Spleen (tissue), 11 donors: Measurements from ENCODE around the gene SUSD6. TPM values are rescaled to one million over a fixed set of nuclear protein-coding genes. Genes with fewer than 3 reads are reported as not detected.

Experiments used
- DNase-seq: peaks from one replicate; pipeline ENCODE4 v3.0.0-alpha.2; 2020
- H3K27ac ChIP-seq, 8 donors: fragments of 200-600 bp; sonication (generic) in 7 of 8; 1 replicate in 4 of 8; 2 replicates in 4 of 8; pipeline versions ENCODE4 v1.5.0 to v1.8.0; 2016 to 2021; ENCODE audit warnings: inconsistent platforms in 4 of 8, mild to moderate bottlenecking in 4 of 8, moderate library complexity in 1 of 8
- H3K27me3 ChIP-seq, 7 donors: fragments of 200-600 bp; sonication (generic) in 6 of 7; replicated peaks in 1 of 7; 1 replicate in 4 of 7; 2 replicates in 3 of 7; pipeline versions ENCODE4 v1.5.0 to v1.8.0; 2016 to 2021; ENCODE audit warnings: inconsistent platforms in 3 of 7, mild to moderate bottlenecking in 1 of 7
- H3K36me3 ChIP-seq, 6 donors: fragments of 200-600 bp; sonication (generic) in 5 of 6; 1 replicate in 4 of 6; 2 replicates in 2 of 6; pipeline versions ENCODE4 v1.5.0 to v1.8.0; 2016 to 2021; ENCODE audit warnings: inconsistent platforms in 2 of 6
- H3K4me1 ChIP-seq, 6 donors: fragments of 200-600 bp; sonication (generic) in 5 of 6; 1 replicate in 3 of 6; 2 replicates in 3 of 6; pipeline versions ENCODE4 v1.5.0 to v1.8.0; 2016 to 2021; ENCODE audit warnings: inconsistent platforms in 3 of 6
- H3K4me3 ChIP-seq, 8 donors: fragments of 200-600 bp; sonication (generic) in 7 of 8; 1 replicate in 4 of 8; 2 replicates in 4 of 8; pipeline versions ENCODE4 v1.5.0 to v1.8.0; 2016 to 2021; ENCODE audit warnings: inconsistent platforms in 4 of 8, mild to moderate bottlenecking in 4 of 8, moderate library complexity in 2 of 8
- H3K9me3 ChIP-seq, 8 donors: fragments of 200-600 bp; sonication (generic) in 7 of 8; 1 replicate in 4 of 8; 2 replicates in 4 of 8; pipeline versions ENCODE4 v1.5.0 to v1.8.0; 2016 to 2021; ENCODE audit warnings: inconsistent platforms in 4 of 8
- CTCF ChIP-seq, 11 experiments: fragments of 200-600 bp in 7 of 11; fragments of 450-650 bp in 4 of 11; sonication (generic) in 4 of 11; IDR thresholded peaks in 8 of 11; conservative IDR thresholded peaks in 3 of 11; 1 replicate in 7 of 11; 2 replicates in 4 of 11; pipeline versions ENCODE4 v1.4.0 to v1.8.0; 2016 to 2021; ENCODE audit warnings: antibody characterized with exemption in 11 of 11, inconsistent platforms in 4 of 11, mild to moderate bottlenecking in 1 of 11
- POLR2A ChIP-seq, 3 donors: fragments of 450-650 bp; IDR thresholded peaks; one replicate each; pipeline ENCODE4 v1.5.1; 2017; ENCODE audit warnings: antibody characterized with exemption in 3 of 3, mild to moderate bottlenecking in 1 of 3
- POLR2AphosphoS5 ChIP-seq, 3 donors: sonication (generic); formaldehyde crosslinking; IDR thresholded peaks; one replicate each; pipeline ENCODE4 v1.5.1; 2017; ENCODE audit warnings: antibody characterized with exemption in 3 of 3
- WGBS, 5 donors: extraction: QIAGEN DNeasy Blood & Tissue Kit in 3 of 5; methylation state at CpG; one replicate each; pipeline versions ENCODE4 v1.1.5 to v1.1.7; 2013 to 2018; 5-methylcytosine and 5-hydroxymethylcytosine counted together
- intact Hi-C: fragments of 100-400 bp; cut with DNase I; formaldehyde crosslinking; loops from one replicate; pipeline ENCODE4 v1.15.0; 2023; ENCODE audit warnings: low total_unique reads
- polyA plus RNA-seq, 3 donors: library from polyadenylated mRNA; stranded (reverse); fragments of 200-250 nt; gene quantifications; one replicate each; pipeline ENCODE4 v1.2.1, GENCODE V29; 2013
- total RNA-seq, 7 donors: library from RNA; depleted of rRNA in 3 of 7; stranded (reverse); fragments of >200 nt in 3 of 7; fragmentation: NEBNext Ultra II Directional in 4 of 7; extraction: Animal tissue kit (Norgen Biotek cat#: 25700) in 4 of 7; gene quantifications; one replicate each; pipeline versions ENCODE4 v1.1.0 to v1.2.1, GENCODE V29; 2016 to 2021
- donor health status: healthy with polysubstance abuse.
- donor health status: DM: no; HTN: no; CAD: no; lungs with moderate emphysema.
- donor health status: DM: no; HTN: no; CAD: no.
- donor health status: Bipolar disorder and iron deficiency.
- donor health status: healthy.
- donor health status: DM: no; HTN: no; CAD: no.
- donor health status: DM: yes; HTN: yes; CAD: no.

The SUSD6 gene
- total and polyA plus RNA-seq, 10 donors: 10.7 to 120 (median 86.4) TPM

DNA sequence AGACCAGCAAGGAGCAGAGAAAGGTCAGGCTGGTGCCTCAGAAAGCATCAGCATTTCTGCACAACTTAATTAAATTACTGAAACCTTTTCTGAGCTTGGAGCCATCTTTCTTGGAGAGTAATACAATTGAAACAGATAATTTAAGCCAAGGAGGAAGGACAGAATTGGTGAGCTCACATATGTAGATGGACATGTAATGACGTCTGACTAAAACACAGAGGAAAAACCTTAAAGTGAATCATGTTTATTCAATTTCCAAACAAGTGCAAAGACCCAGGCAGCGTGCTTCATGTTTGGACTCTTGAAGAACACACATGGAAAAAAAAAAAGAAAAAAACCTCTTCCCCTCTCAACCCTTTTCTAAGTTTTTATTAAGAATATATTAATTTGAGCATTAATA lies 19.0 kb downstream of the SUSD6 start:
- intact Hi-C loops: loop anchor here (10.0 kb wide), 1 partner anchor 54 kb away; no protein-coding TSS in a partner anchor
- DNase-seq: no peak
- Histone ChIP-seq H3K4me1 (peaks cover 76 to 100% (median 99%) of the 10 kb centered on the region in 6 donors), H3K36me3 (no peaks in the 10 kb centered on the region), H3K27me3 (no peaks in the 10 kb centered on the region), H3K9me3 (no peaks in the 10 kb centered on the region), H3K4me3 (no peak overlapping the region), H3K27ac (peak overlapping the region in 5 of 8 donors; percentile 3 to 79 (median 62))
- no peak for TF ChIP-seq POLR2AphosphoS5 (IDR thresholded peaks at IDR 0.05)
- no peak for TF ChIP-seq CTCF (IDR thresholded peaks at IDR 0.05 in 8 of 11, conservative IDR thresholded peaks at IDR 0.05 in 3 of 11)
- no peak for TF ChIP-seq POLR2A (IDR thresholded peaks at IDR 0.05)
- WGBS, 5 donors: 60 to 85% (median 69%) methylated on average over 2 of the region's 2 CpGs

- peak overlapping the region in 6 of 8 donors; percentile 46 to 84 (median 66) for H3K27ac ChIP-seq
- H3K4me3 ChIP-seq: peak overlapping the region in 1 of 8 donors; percentile 17
- 61 to 74% (median 63%) methylated on average over 4 of the region's 4 CpGs for WGBS, 5 donors
- no peak for DNase-seq
- TF ChIP-seq POLR2A (IDR thresholded peaks at IDR 0.05) (no peak), POLR2AphosphoS5 (IDR thresholded peaks at IDR 0.05) (no peak), CTCF (IDR thresholded peaks at IDR 0.05 in 8 of 11, conservative IDR thresholded peaks at IDR 0.05 in 3 of 11) (no peak)
- no peaks in the 10 kb centered on the region for H3K36me3 ChIP-seq
- intact Hi-C loops: loop anchor here (10.0 kb wide), 1 partner anchor 53 kb away; no protein-coding TSS in a partner anchor
- H3K27me3 ChIP-seq: no peaks in the 10 kb centered on the region
- H3K4me1 ChIP-seq: peaks cover 76 to 100% (median 99%) of the 10 kb centered on the region in 6 donors
- H3K9me3 ChIP-seq: no peaks in the 10 kb centered on the region
Observed at GRCh38 chr14:69631509-69631908, 20.1 kb downstream of the SUSD6 start.

- no peak for DNase-seq
- no peaks in the 10 kb centered on the region for H3K9me3 ChIP-seq
- H3K4me1 ChIP-seq: peaks cover 76 to 100% (median 99%) of the 10 kb centered on the region in 6 donors
- TF ChIP-seq POLR2AphosphoS5 (IDR thresholded peaks at IDR 0.05): peak in 1 of 3 donors; percentile 16
- no peak for TF ChIP-seq POLR2A (IDR thresholded peaks at IDR 0.05)
- intact Hi-C loops: loop anchor here (10.0 kb wide), 1 partner anchor 53 kb away; no protein-coding TSS in a partner anchor
- H3K27me3 ChIP-seq: no peaks in the 10 kb centered on the region
- H3K4me3 ChIP-seq: peak overlapping the region in 1 of 8 donors; percentile 17
- WGBS, 5 donors: 17 to 25% (median 24%) methylated on average over 4 of the region's 4 CpGs
- peak overlapping the region in 6 of 8 donors; percentile 46 to 84 (median 66) for H3K27ac ChIP-seq
- no peaks in the 10 kb centered on the region for H3K36me3 ChIP-seq
Observed at GRCh38 chr14:69632164-69632563, 20.8 kb downstream of the SUSD6 start.

DNA sequence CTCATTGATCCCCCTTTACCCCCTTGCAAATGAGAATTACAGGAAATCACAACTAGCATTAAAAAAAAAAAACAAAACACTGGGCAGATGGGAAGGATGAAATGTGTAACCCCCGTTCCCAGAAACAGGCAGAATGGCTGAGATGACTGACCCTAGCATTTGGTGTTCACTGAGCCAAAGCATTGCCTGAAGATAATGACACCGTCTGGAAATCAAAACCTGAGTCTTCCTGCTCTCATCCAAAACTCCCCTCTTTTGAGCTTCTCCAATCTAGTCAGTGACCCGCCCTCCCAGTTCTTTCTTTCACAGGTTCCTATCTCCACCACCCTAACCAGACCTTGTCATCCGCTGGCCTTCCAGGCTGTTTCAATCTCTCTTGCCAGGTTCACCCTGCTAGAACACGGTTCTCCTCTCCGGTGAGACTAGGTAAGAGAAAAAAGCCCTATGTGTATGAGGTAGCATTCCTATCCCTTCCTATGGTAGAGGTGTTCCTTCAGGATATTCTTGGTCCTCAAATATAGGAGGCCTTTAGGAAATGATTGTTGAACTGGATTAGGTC lies 21.3 kb downstream of the SUSD6 start:
- TF ChIP-seq CTCF (IDR thresholded peaks at IDR 0.05 in 8 of 11, conservative IDR thresholded peaks at IDR 0.05 in 3 of 11) (no peak), POLR2A (IDR thresholded peaks at IDR 0.05) (no peak), POLR2AphosphoS5 (IDR thresholded peaks at IDR 0.05) (no peak)
- no peak for DNase-seq
- peaks cover 80 to 100% (median 100%) of the 10 kb centered on the region in 6 donors for H3K4me1 ChIP-seq
- WGBS, 5 donors: 66 to 76% (median 72%) methylated on average over 6 of the region's 6 CpGs
- H3K36me3 ChIP-seq: no peaks in the 10 kb centered on the region
- no peaks in the 10 kb centered on the region for H3K9me3 ChIP-seq
- intact Hi-C loops: loop anchor here (10.0 kb wide), 1 partner anchor 52 kb away; no protein-coding TSS in a partner anchor
- H3K4me3 ChIP-seq: peak overlapping the region in 1 of 8 donors; percentile 17
- no peaks in the 10 kb centered on the region for H3K27me3 ChIP-seq
- peak overlapping the region in 6 of 8 donors; percentile 46 to 84 (median 66) for H3K27ac ChIP-seq
